IMR-90 (cell line): ENCODE measurements around the gene RAI1.
A peak's percentile ranks its signal among the peaks of the same experiment; 100 is the strongest.

Source experiments
- CEBPB ChIP-seq: IDR thresholded peaks from 2 replicates; pipeline ENCODE4 v1.6.1; 2012; ENCODE audit warnings: low read depth, low read length, improper control_type of control experiment
- CHD1 ChIP-seq: IDR thresholded peaks from 2 replicates; pipeline ENCODE4 v1.6.1; 2012; ENCODE audit warnings: low read depth, low read length, improper control_type of control experiment
- FOS ChIP-seq: fragments of 150-350 bp; IDR thresholded peaks from 2 replicates; pipeline ENCODE4 v1.6.1; 2016; ENCODE audit warnings: low read depth, low read length
- MAFK ChIP-seq: IDR thresholded peaks from 2 replicates; pipeline ENCODE4 v1.6.1; 2012; ENCODE audit warnings: low read depth, low read length, improper control_type of control experiment
- MAZ ChIP-seq: IDR thresholded peaks from 2 replicates; pipeline ENCODE4 v1.6.1; 2012; ENCODE audit warnings: low read depth, mild to moderate bottlenecking, low read length, improper control_type of control experiment, moderate library complexity, borderline replicate concordance
- MXI1 ChIP-seq: IDR thresholded peaks from 2 replicates; pipeline ENCODE4 v1.6.1; 2012; ENCODE audit warnings: low read depth, mild to moderate bottlenecking, low read length, moderate library complexity, borderline replicate concordance
- NFE2L2 ChIP-seq: fragments of 150-350 bp; IDR thresholded peaks from 2 replicates; pipeline ENCODE4 v1.6.1; 2016; ENCODE audit warnings: low read depth, mild to moderate bottlenecking, low read length
- POLR2A ChIP-seq: IDR thresholded peaks from 2 replicates; pipeline ENCODE4 v1.6.1; 2012; ENCODE audit warnings: mild to moderate bottlenecking, low read depth, low read length
- RAD21 ChIP-seq: IDR thresholded peaks from 2 replicates; pipeline ENCODE4 v1.6.1; 2012; ENCODE audit warnings: low read length, improper control_type of control experiment
- SMC3 ChIP-seq: fragments of 150-350 bp; IDR thresholded peaks from 2 replicates; pipeline ENCODE4 v1.6.1; 2016; ENCODE audit warnings: low read depth, mild to moderate bottlenecking, antibody characterized with exemption, low read length, moderate library complexity
- USF2 ChIP-seq: fragments of 150-350 bp; IDR thresholded peaks from 2 replicates; pipeline ENCODE4 v1.6.1; 2017; ENCODE audit warnings: mild to moderate bottlenecking, antibody characterized with exemption, low read length, low read depth
- TF ChIP-seq, protein P1 (sequence below): conservative IDR thresholded peaks from 2 replicates; pipeline ENCODE4 v1.5.1; 2012; ENCODE audit warnings: mild to moderate bottlenecking, low read depth, low read length, improper control_type of control experiment

GRCh38 chr17:17774009-17774881 lies 93.0 kb downstream of the RAI1 start:
- TF ChIP-seq USF2 (no peak), CEBPB (no peak), POLR2A (no peak), MAZ (no peak), SMC3 (peak; percentile 48; the same call in 1 of the 2 replicates), MXI1 (no peak), NFE2L2 (peak; percentile 26; the same call in 1 of the 2 replicates), RAD21 (peak; percentile 50), CHD1 (no peak), MAFK (0 out of 2 replicates have a peak, but pooled peaks have one; percentile 14), FOS (no peak; the same call in 1 of the 2 replicates)
- TF ChIP-seq, protein P1, sequence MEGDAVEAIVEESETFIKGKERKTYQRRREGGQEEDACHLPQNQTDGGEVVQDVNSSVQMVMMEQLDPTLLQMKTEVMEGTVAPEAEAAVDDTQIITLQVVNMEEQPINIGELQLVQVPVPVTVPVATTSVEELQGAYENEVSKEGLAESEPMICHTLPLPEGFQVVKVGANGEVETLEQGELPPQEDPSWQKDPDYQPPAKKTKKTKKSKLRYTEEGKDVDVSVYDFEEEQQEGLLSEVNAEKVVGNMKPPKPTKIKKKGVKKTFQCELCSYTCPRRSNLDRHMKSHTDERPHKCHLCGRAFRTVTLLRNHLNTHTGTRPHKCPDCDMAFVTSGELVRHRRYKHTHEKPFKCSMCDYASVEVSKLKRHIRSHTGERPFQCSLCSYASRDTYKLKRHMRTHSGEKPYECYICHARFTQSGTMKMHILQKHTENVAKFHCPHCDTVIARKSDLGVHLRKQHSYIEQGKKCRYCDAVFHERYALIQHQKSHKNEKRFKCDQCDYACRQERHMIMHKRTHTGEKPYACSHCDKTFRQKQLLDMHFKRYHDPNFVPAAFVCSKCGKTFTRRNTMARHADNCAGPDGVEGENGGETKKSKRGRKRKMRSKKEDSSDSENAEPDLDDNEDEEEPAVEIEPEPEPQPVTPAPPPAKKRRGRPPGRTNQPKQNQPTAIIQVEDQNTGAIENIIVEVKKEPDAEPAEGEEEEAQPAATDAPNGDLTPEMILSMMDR, result peak; percentile 47
